ENCODE measurements around the gene ATP5IF1. TPM values are rescaled to one million over a fixed set of nuclear protein-coding genes. Genes with fewer than 3 reads are reported as not detected.

ATP5IF1 gene
- total and polyA plus RNA-seq, 2 of the 13 experiments (the other 11 are each of a cell fraction or from before 2014, with no cell fraction given) = 97.7 to 131 TPM

- TF ChIP-seq SPEN (CRISPR knock-in tag; IDR thresholded peaks at IDR 0.05; ENCODE audit: low read depth) = no peak; the same call in 1 of the 2 replicates
- no peak for TF ChIP-seq ZNF724P (CRISPR knock-in tag; IDR thresholded peaks at IDR 0.05; ENCODE audit: borderline replicate concordance)
- TF ChIP-seq HMGXB4 (CRISPR knock-in tag; IDR thresholded peaks at IDR 0.05; ENCODE audit: borderline replicate concordance in 1 of 2, low read depth in 1 of 2) = peak in 1 of 2 experiments; percentile 60; a peak in 3 of 4 replicates
- 0 out of 2 replicates have a peak, but pooled peaks have one; percentile 57 for TF ChIP-seq ZFP82 (CRISPR knock-in tag; IDR thresholded peaks at IDR 0.05; ENCODE audit: borderline replicate concordance)
- no peak for TF ChIP-seq POLR2AphosphoS2 (IDR thresholded peaks at IDR 0.05; ENCODE audit: low read depth, low read length)
- TF ChIP-seq YEATS2 (CRISPR knock-in tag; IDR thresholded peaks at IDR 0.05; ENCODE audit: borderline replicate concordance) = no peak
- TF ChIP-seq SMAD9 (CRISPR knock-in tag; IDR thresholded peaks at IDR 0.05) = no peak
- TF ChIP-seq TBX3 (IDR thresholded peaks at IDR 0.05; ENCODE audit: borderline replicate concordance) = peak; percentile 39; the same call in 1 of the 2 replicates
- TF ChIP-seq ATF1 (CRISPR knock-in tag; IDR thresholded peaks at IDR 0.05) = no peak
- no peak for TF ChIP-seq SALL2 (CRISPR knock-in tag; IDR thresholded peaks at IDR 0.05)
- TF ChIP-seq SKI (IDR thresholded peaks at IDR 0.05; ENCODE audit: partially characterized antibody) = peak; percentile 34
- TF ChIP-seq, protein P1, sequence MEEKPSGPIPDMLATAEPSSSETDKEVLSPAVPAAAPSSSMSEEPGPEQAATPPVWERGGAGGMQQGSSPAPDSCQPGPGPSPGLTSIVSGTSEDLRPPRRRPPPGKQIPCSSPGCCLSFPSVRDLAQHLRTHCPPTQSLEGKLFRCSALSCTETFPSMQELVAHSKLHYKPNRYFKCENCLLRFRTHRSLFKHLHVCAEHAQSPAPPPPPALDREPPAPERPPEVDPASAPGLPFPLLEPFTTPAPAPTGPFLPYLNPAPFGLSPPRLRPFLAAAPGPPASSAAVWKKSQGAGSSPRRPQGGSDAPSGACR (CRISPR knock-in tag; IDR thresholded peaks at IDR 0.05) = no peak
- no peak for TF ChIP-seq TRIM24 (CRISPR knock-in tag; IDR thresholded peaks at IDR 0.05)
- no peak; the same call in 1 of the 2 replicates for TF ChIP-seq NR2C2 (CRISPR knock-in tag; IDR thresholded peaks at IDR 0.05; ENCODE audit: borderline replicate concordance)
- no peak for TF ChIP-seq MTF2 (CRISPR knock-in tag; IDR thresholded peaks at IDR 0.05; ENCODE audit: borderline replicate concordance)
- TF ChIP-seq KLF11 (CRISPR knock-in tag; IDR thresholded peaks at IDR 0.05) = no peak
- TF ChIP-seq SALL1 (CRISPR knock-in tag; IDR thresholded peaks at IDR 0.05) = peak; percentile 75
- TF ChIP-seq, protein P2, sequence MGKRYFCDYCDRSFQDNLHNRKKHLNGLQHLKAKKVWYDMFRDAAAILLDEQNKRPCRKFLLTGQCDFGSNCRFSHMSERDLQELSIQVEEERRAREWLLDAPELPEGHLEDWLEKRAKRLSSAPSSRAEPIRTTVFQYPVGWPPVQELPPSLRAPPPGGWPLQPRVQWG (CRISPR knock-in tag; IDR thresholded peaks at IDR 0.05; ENCODE audit: borderline replicate concordance, low read depth) = no peak
- no peak for TF ChIP-seq ZNF143 (CRISPR knock-in tag; IDR thresholded peaks at IDR 0.05)
- no peak for TF ChIP-seq TRIM22 (IDR thresholded peaks at IDR 0.05)
- TF ChIP-seq ZNF768 (CRISPR knock-in tag; IDR thresholded peaks at IDR 0.05) = peak; percentile 31; the same call in 1 of the 2 replicates
- no peak for TF ChIP-seq ZMAT3 (CRISPR knock-in tag; conservative IDR thresholded peaks at IDR 0.05)
- TF ChIP-seq ZSCAN30 (CRISPR knock-in tag; IDR thresholded peaks at IDR 0.05) = no peak
- no peak for TF ChIP-seq ZNF691 (CRISPR knock-in tag; IDR thresholded peaks at IDR 0.05; ENCODE audit: borderline replicate concordance, low read depth)
- TF ChIP-seq KLF9 (CRISPR knock-in tag; IDR thresholded peaks at IDR 0.05; ENCODE audit: low read depth) = peak; percentile 39; the same call in 1 of the 2 replicates
- TF ChIP-seq KDM5A (IDR thresholded peaks at IDR 0.05; ENCODE audit: borderline replicate concordance, low read length) = peak; percentile 96
Observed at GRCh38 chr1:28232558-28233263, 3.2 kb upstream of the ATP5IF1 start, which contains the start of gene DNAJC8 (continued).

Data from HepG2 (cell line).